Naive thymus-derived CD8-positive, alpha-beta T cell (primary cell): ENCODE measurements around the gene PSORS1C1. TPM values are rescaled to one million over a fixed set of nuclear protein-coding genes. Genes with fewer than 3 reads are reported as not detected.

ENCODE experiments used
- polyA plus RNA-seq, 3 donors: library from polyadenylated mRNA; unstranded; fragments of 300-500 nt; fragmentation: Illumina TruSeq; gene quantifications; one replicate each; pipeline ENCODE4 v1.2.3, GENCODE V29; 2021
- total RNA-seq, 8 experiments: library from RNA in 2 of 8; stranded (reverse) in 2 of 8; gene quantifications; one replicate each; pipeline ENCODE4 v1.2.3 and lab custom pipeline; 2021 to 2026

The PSORS1C1 gene
- total and polyA plus RNA-seq, 5 experiments from 2014 or later: not detected

Other genes starting within 250 kb of the PSORS1C1 start
- gene DDR1, start 230.3 kb upstream of the PSORS1C1 start, total RNA-seq: 10 to 100 TPM; 19.8 to 22.8 TPM
- 1 to 10 TPM in 2 of 3 donors, under 1 TPM in 1; 0.57 to 5.4 (median 1.5) TPM for gene DDR1, start 230.3 kb upstream of the PSORS1C1 start, polyA plus RNA-seq
- gene GTF2H4, start 206.6 kb upstream of the PSORS1C1 start, total RNA-seq: 10 to 100 TPM; 30.0 to 33.9 TPM
- 1 to 10 TPM; 5.1 to 8.3 (median 6.3) TPM for gene GTF2H4, start 206.6 kb upstream of the PSORS1C1 start, polyA plus RNA-seq
- 10 to 100 TPM; 41.4 to 53.7 TPM for gene VARS2, start 200.6 kb upstream of the PSORS1C1 start, total RNA-seq
- gene VARS2, start 200.6 kb upstream of the PSORS1C1 start, polyA plus RNA-seq: 10 to 100 TPM; 14.1 to 16.3 (median 14.5) TPM
- gene SFTA2, start 182.6 kb upstream of the PSORS1C1 start, total RNA-seq: not detected
- under 1 TPM in 1 of 3 donors, not detected in 2; 0.30 TPM for gene SFTA2, start 182.6 kb upstream of the PSORS1C1 start, polyA plus RNA-seq
- not detected for gene MUCL3, start 173.8 kb upstream of the PSORS1C1 start, total RNA-seq
- gene MUCL3, start 173.8 kb upstream of the PSORS1C1 start, polyA plus RNA-seq: not detected
- gene MUC21, start 131.1 kb upstream of the PSORS1C1 start, total RNA-seq: not detected
- not detected for gene MUC21, start 131.1 kb upstream of the PSORS1C1 start, polyA plus RNA-seq
- not detected for gene MUC22, start 104.3 kb upstream of the PSORS1C1 start, total RNA-seq
- not detected for gene MUC22, start 104.3 kb upstream of the PSORS1C1 start, polyA plus RNA-seq
- not detected for gene C6orf15, start 2.2 kb upstream of the PSORS1C1 start, total RNA-seq
- not detected for gene C6orf15, start 2.2 kb upstream of the PSORS1C1 start, polyA plus RNA-seq
- gene CDSN, start 5.6 kb downstream of the PSORS1C1 start, total RNA-seq: not detected
- not detected for gene CDSN, start 5.6 kb downstream of the PSORS1C1 start, polyA plus RNA-seq
- gene PSORS1C2, start 24.3 kb downstream of the PSORS1C1 start, total RNA-seq: not detected
- not detected for gene PSORS1C2, start 24.3 kb downstream of the PSORS1C1 start, polyA plus RNA-seq
- gene CCHCR1, start 43.0 kb downstream of the PSORS1C1 start, total RNA-seq: 10 to 100 TPM; 36.4 to 37.8 TPM
- gene CCHCR1, start 43.0 kb downstream of the PSORS1C1 start, polyA plus RNA-seq: 1 to 10 TPM; 6.3 to 9.2 (median 6.4) TPM
- gene TCF19, start 43.8 kb downstream of the PSORS1C1 start, total RNA-seq: 10 to 100 TPM in 1 of 2 experiments, 1 to 10 TPM in 1; 9.3 to 10.2 TPM
- gene TCF19, start 43.8 kb downstream of the PSORS1C1 start, polyA plus RNA-seq: 1 to 10 TPM; 5.6 to 9.7 (median 8.4) TPM
- gene POU5F1, start 55.9 kb downstream of the PSORS1C1 start, total RNA-seq: 1 to 10 TPM in 1 of 2 experiments, under 1 TPM in 1; 0.85 to 1.6 TPM
- not detected for gene POU5F1, start 55.9 kb downstream of the PSORS1C1 start, polyA plus RNA-seq
- 1,000 to 10,000 TPM; 1,354 to 1,362 TPM for gene HLA-C, start 157.3 kb downstream of the PSORS1C1 start, total RNA-seq
- gene HLA-C, start 157.3 kb downstream of the PSORS1C1 start, polyA plus RNA-seq: 1,000 to 10,000 TPM; 2,582 to 3,026 (median 3,019) TPM
- gene HLA-B, start 242.4 kb downstream of the PSORS1C1 start, total RNA-seq: 1,000 to 10,000 TPM; 5,337 to 5,382 TPM
- gene HLA-B, start 242.4 kb downstream of the PSORS1C1 start, polyA plus RNA-seq: 1,000 to 10,000 TPM; 5,978 to 8,548 (median 7,722) TPM